ENCODE data around the gene NRXN3.

DNA sequence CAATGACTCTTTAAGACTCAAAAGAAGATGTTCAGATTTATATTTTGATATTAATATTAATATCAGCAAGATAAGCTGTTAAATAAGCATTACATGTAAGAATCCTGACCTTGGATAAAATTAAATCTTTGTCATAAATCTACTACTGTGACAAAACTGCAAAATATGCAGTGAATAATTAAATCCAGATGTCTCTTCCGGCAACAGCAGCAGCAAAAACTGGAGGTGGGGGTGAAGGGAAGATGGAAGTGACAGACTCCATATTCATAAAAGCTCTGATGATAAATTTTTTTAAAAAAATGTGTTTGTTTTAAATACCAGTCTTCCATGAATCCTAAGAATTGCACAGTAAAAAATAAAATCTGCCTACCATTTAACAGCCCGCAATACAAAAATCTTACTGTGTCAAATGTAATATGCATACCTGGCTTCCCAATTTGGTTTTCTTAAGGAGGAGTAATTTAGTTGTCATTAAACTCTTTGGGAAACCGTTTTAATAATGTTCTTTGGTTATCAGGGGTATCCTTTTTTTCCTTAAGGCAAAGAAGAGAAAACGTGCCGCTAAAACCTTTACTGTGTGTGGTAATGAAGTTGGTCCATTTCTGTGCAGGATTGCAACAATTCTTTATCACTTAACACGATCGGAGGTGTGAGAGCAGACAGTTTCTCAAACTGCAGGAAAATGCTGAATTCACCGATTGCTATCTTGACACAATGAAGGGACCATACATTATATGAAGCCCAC is 1562.9 kb downstream of the NRXN3 start:
- TF ChIP-seq, protein P1, sequence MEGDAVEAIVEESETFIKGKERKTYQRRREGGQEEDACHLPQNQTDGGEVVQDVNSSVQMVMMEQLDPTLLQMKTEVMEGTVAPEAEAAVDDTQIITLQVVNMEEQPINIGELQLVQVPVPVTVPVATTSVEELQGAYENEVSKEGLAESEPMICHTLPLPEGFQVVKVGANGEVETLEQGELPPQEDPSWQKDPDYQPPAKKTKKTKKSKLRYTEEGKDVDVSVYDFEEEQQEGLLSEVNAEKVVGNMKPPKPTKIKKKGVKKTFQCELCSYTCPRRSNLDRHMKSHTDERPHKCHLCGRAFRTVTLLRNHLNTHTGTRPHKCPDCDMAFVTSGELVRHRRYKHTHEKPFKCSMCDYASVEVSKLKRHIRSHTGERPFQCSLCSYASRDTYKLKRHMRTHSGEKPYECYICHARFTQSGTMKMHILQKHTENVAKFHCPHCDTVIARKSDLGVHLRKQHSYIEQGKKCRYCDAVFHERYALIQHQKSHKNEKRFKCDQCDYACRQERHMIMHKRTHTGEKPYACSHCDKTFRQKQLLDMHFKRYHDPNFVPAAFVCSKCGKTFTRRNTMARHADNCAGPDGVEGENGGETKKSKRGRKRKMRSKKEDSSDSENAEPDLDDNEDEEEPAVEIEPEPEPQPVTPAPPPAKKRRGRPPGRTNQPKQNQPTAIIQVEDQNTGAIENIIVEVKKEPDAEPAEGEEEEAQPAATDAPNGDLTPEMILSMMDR (conservative IDR thresholded peaks at IDR 0.05 in 1 of 2, IDR thresholded peaks at IDR 0.05 in 1 of 2; ENCODE audit: low read depth in 1 of 2, low read length in 2 of 2) = no peak
- TF ChIP-seq EZH2 (IDR thresholded peaks at IDR 0.05; ENCODE audit: low read length, missing control alignments) = no peak

All from fibroblast of lung (primary cell).